Astrocyte of the hippocampus (primary cell): ENCODE data around the gene CD1D.
"Not testable (repeated sequence)": the region's sequence is repeated elsewhere in the genome, so short reads cannot be mapped to it uniquely, and the experiment has no call there.

Source experiments
- DNase-seq: peaks from one replicate; pipeline ENCODE4 v3.0.0; 2011; ENCODE audit warnings: low read depth, low spot score

CD1D gene

GRCh38 chr1:158180741-158181576 lies at the start of gene CD1D:
Gene CD1D, plus strand, starts transcription at chr1:158180895. Its CDS starts 207 bp downstream, at chr1:158181102.
- DNase-seq: peak; percentile 25

GRCh38 chr1:158131217-158131616 lies 49.5 kb upstream of the CD1D start:
- no peak for DNase-seq

- DNase-seq: no peak
These were observed 39.9 kb upstream of the CD1D start for GRCh38 chr1:158140764-158141192.

GRCh38 chr1:158145173-158145719 lies 35.4 kb upstream of the CD1D start:
- DNase-seq: peak; percentile 71

- DNase-seq: no peak
These were observed 34.5 kb upstream of the CD1D start for GRCh38 chr1:158146165-158146564.

GRCh38 chr1:158146739-158147138 lies 34.0 kb upstream of the CD1D start:
- no peak for DNase-seq

GRCh38 chr1:158147401-158147800 lies 33.3 kb upstream of the CD1D start:
- no peak for DNase-seq

GRCh38 chr1:158147869-158148268 lies 32.8 kb upstream of the CD1D start:
- no peak for DNase-seq

GRCh38 chr1:158148468-158148867 lies 32.2 kb upstream of the CD1D start:
- no peak for DNase-seq

GRCh38 chr1:158149175-158149574 lies 31.5 kb upstream of the CD1D start:
- no peak for DNase-seq

GRCh38 chr1:158149577-158150269 lies 31.0 kb upstream of the CD1D start:
- DNase-seq: peak; percentile 97

GRCh38 chr1:158150523-158150922 lies 30.2 kb upstream of the CD1D start:
- no peak for DNase-seq

GRCh38 chr1:158153179-158153578 lies 27.5 kb upstream of the CD1D start:
- DNase-seq: no peak

GRCh38 chr1:158153746-158154444 lies 26.8 kb upstream of the CD1D start:
- no peak for DNase-seq

GRCh38 chr1:158154501-158154900 lies 26.2 kb upstream of the CD1D start:
- DNase-seq: no peak

- DNase-seq: no peak
These were observed 25.0 kb upstream of the CD1D start for GRCh38 chr1:158155673-158156072.

GRCh38 chr1:158159597-158159996 lies 21.1 kb upstream of the CD1D start:
- no peak for DNase-seq

GRCh38 chr1:158161446-158161845 lies 19.2 kb upstream of the CD1D start:
- DNase-seq: no peak

GRCh38 chr1:158163000-158163947 lies 17.4 kb upstream of the CD1D start:
- DNase-seq: no peak

GRCh38 chr1:158169105-158169504 lies 11.6 kb upstream of the CD1D start:
- no peak for DNase-seq

- not testable (repeated sequence) for DNase-seq
These were observed 4.8 kb upstream of the CD1D start for GRCh38 chr1:158175915-158176314.
